ENCODE results near the gene AQP6. TPM values are rescaled to one million over a fixed set of nuclear protein-coding genes. Genes with fewer than 3 reads are reported as not detected.

Gene AQP6
- total and polyA plus RNA-seq, 10 donors, result 0.03 to 0.36 TPM; not detected in 8

GRCh38 chr12:49972129-49972528, 618 bp upstream of the AQP6 start:
- H3K9me3 ChIP-seq, result no peaks in the 10 kb centered on the region
- DNase-seq, result no peak
- intact Hi-C loops (cut with DNase I; ENCODE audit: low total_unique reads), result no loop called here

GRCh38 chr12:49973361-49973830, 649 bp downstream of the AQP6 start:
- Histone ChIP-seq H3K4me1 (peaks cover 0 to 13% (median 0%) of the 10 kb centered on the region in 6 donors), H3K36me3 (no peaks in the 10 kb centered on the region), H3K27ac (no peak overlapping the region), H3K9me3 (no peaks in the 10 kb centered on the region), H3K4me3 (no peak overlapping the region), H3K27me3 (replicated peaks in 1 of 7) (peaks cover 0 to 41% (median 5%) of the 10 kb centered on the region in 7 donors)
- WGBS, 5 donors, result 84 to 91% (median 88%) methylated on average over 18 to 19 of the region's 19 CpGs
- no peak for TF ChIP-seq POLR2A (IDR thresholded peaks at IDR 0.05)
- TF ChIP-seq POLR2AphosphoS5 (IDR thresholded peaks at IDR 0.05), result no peak
- TF ChIP-seq CTCF (IDR thresholded peaks at IDR 0.05 in 8 of 11, conservative IDR thresholded peaks at IDR 0.05 in 3 of 11), result no peak
- intact Hi-C loops (cut with DNase I; ENCODE audit: low total_unique reads), result no loop called here
- DNase-seq, result peak; percentile 47

More at GRCh38 chr12:49972129-49972528, 618 bp upstream of the AQP6 start:
- Histone ChIP-seq H3K27me3 (replicated peaks in 1 of 7) (peaks cover 0 to 54% (median 18%) of the 10 kb centered on the region in 7 donors), H3K27ac (no peak overlapping the region), H3K4me3 (no peak overlapping the region), H3K4me1 (peaks cover 7 to 22% (median 9%) of the 10 kb centered on the region in 6 donors), H3K36me3 (no peaks in the 10 kb centered on the region)
- 64 to 83% (median 72%) methylated on average over 9 of the region's 9 CpGs for WGBS, 5 donors
- TF ChIP-seq POLR2A (IDR thresholded peaks at IDR 0.05) (no peak), CTCF (IDR thresholded peaks at IDR 0.05 in 8 of 11, conservative IDR thresholded peaks at IDR 0.05 in 3 of 11) (no peak), POLR2AphosphoS5 (IDR thresholded peaks at IDR 0.05) (no peak)

- no peak for TF ChIP-seq POLR2AphosphoS5 (IDR thresholded peaks at IDR 0.05)
- peak in 8 of 11 experiments; percentile 12 to 48 (median 18) for TF ChIP-seq CTCF (IDR thresholded peaks at IDR 0.05 in 8 of 11, conservative IDR thresholded peaks at IDR 0.05 in 3 of 11)
- Histone ChIP-seq H3K36me3 (no peaks in the 10 kb centered on the region), H3K9me3 (no peaks in the 10 kb centered on the region), H3K4me3 (no peak overlapping the region), H3K27me3 (replicated peaks in 1 of 7) (peaks cover 0 to 33% (median 4%) of the 10 kb centered on the region in 7 donors), H3K4me1 (peaks cover 0 to 13% (median 0%) of the 10 kb centered on the region in 6 donors), H3K27ac (no peak overlapping the region)
- peak; percentile 74 for DNase-seq
- intact Hi-C loops (cut with DNase I; ENCODE audit: low total_unique reads), result no loop called here
- 43 to 74% (median 69%) methylated on average over 6 to 15 of the region's 15 CpGs for WGBS, 5 donors
These were observed 1.5 kb downstream of the AQP6 start for GRCh38 chr12:49974231-49974675.

GRCh38 chr12:49974677-49975317, 2.0 kb downstream of the AQP6 start:
- Histone ChIP-seq H3K36me3 (no peaks in the 10 kb centered on the region), H3K27ac (no peak overlapping the region), H3K4me3 (no peak overlapping the region), H3K27me3 (replicated peaks in 1 of 7) (peaks cover 0 to 27% (median 0%) of the 10 kb centered on the region in 7 donors), H3K4me1 (peaks cover 0 to 13% (median 0%) of the 10 kb centered on the region in 6 donors), H3K9me3 (no peaks in the 10 kb centered on the region)
- peak; percentile 67 for DNase-seq
- no peak for TF ChIP-seq POLR2A (IDR thresholded peaks at IDR 0.05)
- no peak for TF ChIP-seq CTCF (IDR thresholded peaks at IDR 0.05 in 8 of 11, conservative IDR thresholded peaks at IDR 0.05 in 3 of 11)
- TF ChIP-seq POLR2AphosphoS5 (IDR thresholded peaks at IDR 0.05), result no peak
- intact Hi-C loops (cut with DNase I; ENCODE audit: low total_unique reads), result no loop called here
- WGBS, 5 donors, result 60 to 74% (median 67%) methylated on average over 8 of the region's 8 CpGs

Data from spleen (tissue), 11 donors.